OCI-LY7 (cell line): Measurements from ENCODE around the gene ARHGAP18.

Experiments
- CTCF ChIP-seq: fragments of 200-600 bp; sonication (generic); conservative IDR thresholded peaks from 2 replicates; pipeline ENCODE4 v1.5.1; 2014; ENCODE audit warnings: mild to moderate bottlenecking, antibody characterized with exemption, low read length, moderate library complexity, mixed read lengths
- EZH2phosphoT487 ChIP-seq: fragments of 200-600 bp; sonication (generic); IDR thresholded peaks from 2 replicates; pipeline ENCODE4 v1.6.1; 2018; ENCODE audit warnings: low read depth, borderline replicate concordance, mild to moderate bottlenecking, mixed run types, antibody characterized with exemption, low read length, moderate library complexity, mixed read lengths

GRCh38 chr6:129725341-129725740, 15.4 kb upstream of the ARHGAP18 start:
- TF ChIP-seq CTCF (no peak), EZH2phosphoT487 (no peak)
